HG03095 (cell line): Measurements from ENCODE around the gene IDH3B.
"Not testable (repeated sequence)": the region's sequence is repeated elsewhere in the genome, so short reads cannot be mapped to it uniquely, and the experiment has no call there.

Source experiments
- ATAC-seq: cut with Tn5 transposase; IDR thresholded peaks from one replicate; pipeline ENCODE4 v1.9.1; 2021; ENCODE audit warnings: moderate library complexity; ENCODE audit not compliant: unreplicated experiment

Gene IDH3B

GRCh38 chr20:2695206-2695983 lies 31.4 kb upstream of the IDH3B start:
- no peak for ATAC-seq

GRCh38 chr20:2694519-2694918 lies 30.5 kb upstream of the IDH3B start:
- no peak for ATAC-seq

GRCh38 chr20:2694008-2694471 lies 30.0 kb upstream of the IDH3B start:
- ATAC-seq, result no peak

- no peak for ATAC-seq
These were observed 29.4 kb upstream of the IDH3B start for GRCh38 chr20:2693286-2694007.

- no peak for ATAC-seq
These were observed 28.9 kb upstream of the IDH3B start for GRCh38 chr20:2692886-2693285.

GRCh38 chr20:2692036-2692885 lies 28.2 kb upstream of the IDH3B start, which contains the start of gene EBF4:
EBF4 (plus strand) TSS chr20:2692780; CDS start chr20:2693646, 866 bp downstream.
- ATAC-seq, result no peak

- no peak for ATAC-seq
These were observed 27.6 kb upstream of the IDH3B start for GRCh38 chr20:2691663-2692035.

GRCh38 chr20:2691127-2691526 lies 27.1 kb upstream of the IDH3B start:
- ATAC-seq, result no peak

GRCh38 chr20:2690718-2691117 lies 26.7 kb upstream of the IDH3B start:
- ATAC-seq, result no peak

GRCh38 chr20:2690213-2690612 lies 26.2 kb upstream of the IDH3B start:
- ATAC-seq, result no peak

GRCh38 chr20:2688041-2688591 lies 24.1 kb upstream of the IDH3B start:
- ATAC-seq, result no peak

GRCh38 chr20:2687514-2687913 lies 23.5 kb upstream of the IDH3B start:
- no peak for ATAC-seq

- not testable (repeated sequence) for ATAC-seq
These were observed 20.8 kb upstream of the IDH3B start for GRCh38 chr20:2684817-2685216.

GRCh38 chr20:2682040-2682439 lies 18.0 kb upstream of the IDH3B start:
- not testable (repeated sequence) for ATAC-seq

- ATAC-seq, result no peak
These were observed 16.0 kb upstream of the IDH3B start for GRCh38 chr20:2680046-2680445.

GRCh38 chr20:2673453-2673852 lies 9.4 kb upstream of the IDH3B start:
- no peak for ATAC-seq

- no peak for ATAC-seq
These were observed 8.4 kb upstream of the IDH3B start for GRCh38 chr20:2672446-2672845.

- no peak for ATAC-seq
These were observed 8.0 kb upstream of the IDH3B start for GRCh38 chr20:2671977-2672376.

- no peak for ATAC-seq
These were observed 591 bp downstream of the IDH3B start for GRCh38 chr20:2663364-2663886.

- ATAC-seq, result no peak
These were observed 4.5 kb downstream of the IDH3B start for GRCh38 chr20:2659547-2659946.
